ENCODE measurements around the gene TMPRSS9. TPM values are rescaled to one million over a fixed set of nuclear protein-coding genes. Genes with fewer than 3 reads are reported as not detected.

The TMPRSS9 gene
- total and polyA plus RNA-seq, 2 of the 13 experiments (the other 11 are each of a cell fraction or from before 2014, with no cell fraction given), result 2.5 to 5.2 TPM

DNA sequence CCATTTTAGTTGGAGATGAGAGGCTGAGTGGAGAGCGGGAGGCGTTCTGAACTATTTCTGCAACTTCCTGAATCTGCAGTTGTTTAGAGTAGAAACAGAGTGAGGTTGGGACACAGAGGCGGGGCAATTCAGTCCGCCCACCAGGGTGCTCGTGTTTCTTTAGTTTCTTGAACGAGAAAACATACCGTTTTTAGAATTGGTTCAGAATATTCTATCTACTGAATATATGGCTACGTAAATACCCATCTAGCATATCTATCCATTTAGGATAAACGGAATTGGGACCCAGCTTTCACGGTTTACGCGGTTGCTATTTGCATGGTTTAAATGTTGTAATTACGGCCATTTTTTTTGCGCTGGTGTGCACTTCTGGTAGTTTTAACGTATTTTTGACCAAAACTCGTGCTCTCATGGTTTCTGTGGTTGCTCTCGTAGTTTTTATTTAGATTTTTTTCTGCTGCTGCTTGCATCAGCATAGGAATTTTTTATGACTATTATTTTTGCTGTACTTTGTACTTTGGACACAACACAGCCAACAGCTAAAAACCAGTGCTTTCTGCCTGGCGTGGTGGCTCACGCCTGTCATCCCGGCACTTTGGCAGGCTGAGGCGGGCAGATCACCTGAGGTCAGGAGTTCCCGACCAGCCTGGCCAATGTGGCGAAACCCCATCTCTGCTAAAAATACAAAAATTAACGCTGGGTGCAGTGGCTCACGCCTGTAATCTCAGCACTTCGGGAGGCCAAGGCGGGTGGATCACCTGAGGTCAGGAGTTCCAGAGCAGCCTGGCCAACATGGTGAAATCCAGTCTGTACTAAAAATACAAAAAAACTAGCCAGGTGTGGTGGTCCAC is 34.6 kb downstream of the TMPRSS9 start:
- DNase-seq (ENCODE audit: low spot score) (peak; percentile 76), FAIRE-seq (peak; percentile 8), ATAC-seq (peak; percentile 55)
- in situ Hi-C loops (cut with HindIII; ENCODE audit: extremely low pct_ligation_motif_present, low pct_unique_long_range_greater_than_20kb) (no loop called here), intact Hi-C loops (cut with micrococcal nuclease; ENCODE audit: unreplicated experiment) (loop anchor here (1.0 kb wide), 1 partner anchor 9 kb away; no protein-coding TSS in a partner anchor)
- H3K9me3 ChIP-seq (ENCODE audit: low read length), result no peaks in the 10 kb centered on the region
- ChIA-PET POLR2A (interaction anchor here (0.7 to 5.9 kb wide), 15 partner anchors 10 to 226 kb away, joined by 3 to 92 read pairs (median 5); partner anchors contain the start of genes GADD45B, LMNB2 and TIMM13), CTCF (ENCODE audit: low intra/inter-chr PET ratio, low total read pairs) (no interaction called here)
- no peaks in the 10 kb centered on the region for H4K20me1 ChIP-seq (ENCODE audit: insufficient read depth, low read length)
- H3K27ac ChIP-seq (ENCODE audit: extremely low read length, insufficient read depth, low read length), result peak overlapping the region; percentile 85
- peaks cover 0 to 3% of the 10 kb centered on the region in 2 experiments; a peak in 2 of 5 replicates for H3K27me3 ChIP-seq (ENCODE audit: control insufficient read depth in 1 of 2, insufficient read depth in 2 of 2, low read length in 2 of 2)
- peak overlapping the region; percentile 85 for H3K4me2 ChIP-seq (ENCODE audit: low read depth, low read length)
- no peaks in the 10 kb centered on the region for H3K79me2 ChIP-seq (ENCODE audit: insufficient read depth, low read length)
- no TSS peak for BruUV-seq (replicated peaks)
- WGBS (ENCODE audit: low lambda C conversion rate), result 10% methylated on average over 27 of the region's 27 CpGs
- no peaks in the 10 kb centered on the region for H3K36me3 ChIP-seq (replicated peaks in 1 of 2; ENCODE audit: control insufficient read depth in 1 of 2, insufficient read depth in 2 of 2, low read length in 2 of 2)
- peak overlapping the region; percentile 57 for H3K9ac ChIP-seq (ENCODE audit: insufficient read depth, low read depth, low read length)
- peak overlapping the region; percentile 37 to 66 (median 42); a peak in 5 of 6 replicates for H3K4me3 ChIP-seq (replicated peaks in 1 of 3; ENCODE audit: insufficient read depth in 1 of 3, low read depth in 2 of 3, low read length in 3 of 3)
- no peak overlapping the region for H2AFZ ChIP-seq (ENCODE audit: low read length)
- peaks cover 46% of the 10 kb centered on the region for H3K4me1 ChIP-seq (ENCODE audit: insufficient read depth, low read length)
- TF ChIP-seq, protein P1, sequence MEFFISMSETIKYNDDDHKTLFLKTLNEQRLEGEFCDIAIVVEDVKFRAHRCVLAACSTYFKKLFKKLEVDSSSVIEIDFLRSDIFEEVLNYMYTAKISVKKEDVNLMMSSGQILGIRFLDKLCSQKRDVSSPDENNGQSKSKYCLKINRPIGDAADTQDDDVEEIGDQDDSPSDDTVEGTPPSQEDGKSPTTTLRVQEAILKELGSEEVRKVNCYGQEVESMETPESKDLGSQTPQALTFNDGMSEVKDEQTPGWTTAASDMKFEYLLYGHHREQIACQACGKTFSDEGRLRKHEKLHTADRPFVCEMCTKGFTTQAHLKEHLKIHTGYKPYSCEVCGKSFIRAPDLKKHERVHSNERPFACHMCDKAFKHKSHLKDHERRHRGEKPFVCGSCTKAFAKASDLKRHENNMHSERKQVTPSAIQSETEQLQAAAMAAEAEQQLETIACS (CRISPR knock-in tag; IDR thresholded peaks at IDR 0.05), result no peak
- TF ChIP-seq, protein P2, sequence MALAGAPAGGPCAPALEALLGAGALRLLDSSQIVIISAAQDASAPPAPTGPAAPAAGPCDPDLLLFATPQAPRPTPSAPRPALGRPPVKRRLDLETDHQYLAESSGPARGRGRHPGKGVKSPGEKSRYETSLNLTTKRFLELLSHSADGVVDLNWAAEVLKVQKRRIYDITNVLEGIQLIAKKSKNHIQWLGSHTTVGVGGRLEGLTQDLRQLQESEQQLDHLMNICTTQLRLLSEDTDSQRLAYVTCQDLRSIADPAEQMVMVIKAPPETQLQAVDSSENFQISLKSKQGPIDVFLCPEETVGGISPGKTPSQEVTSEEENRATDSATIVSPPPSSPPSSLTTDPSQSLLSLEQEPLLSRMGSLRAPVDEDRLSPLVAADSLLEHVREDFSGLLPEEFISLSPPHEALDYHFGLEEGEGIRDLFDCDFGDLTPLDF (CRISPR knock-in tag; IDR thresholded peaks at IDR 0.05), result no peak
- TF ChIP-seq ZSCAN31 (CRISPR knock-in tag; IDR thresholded peaks at IDR 0.05; ENCODE audit: low read depth) (no peak), ZNF782 (CRISPR knock-in tag; IDR thresholded peaks at IDR 0.05; ENCODE audit: borderline replicate concordance) (no peak), NCOA1 (CRISPR knock-in tag; IDR thresholded peaks at IDR 0.05) (no peak), FOXM1 (CRISPR knock-in tag; IDR thresholded peaks at IDR 0.05) (no peak), ZNF788 (CRISPR knock-in tag; IDR thresholded peaks at IDR 0.05; ENCODE audit: borderline replicate concordance) (no peak), ZZZ3 (CRISPR knock-in tag; IDR thresholded peaks at IDR 0.05; ENCODE audit: borderline replicate concordance) (no peak), JDP2 (CRISPR knock-in tag; IDR thresholded peaks at IDR 0.05; ENCODE audit: borderline replicate concordance) (no peak), ETV5 (CRISPR knock-in tag; IDR thresholded peaks at IDR 0.05; ENCODE audit: borderline replicate concordance) (peak; percentile 13; the same call in 1 of the 2 replicates), KLF15 (CRISPR knock-in tag; IDR thresholded peaks at IDR 0.05; ENCODE audit: borderline replicate concordance) (no peak), ZNF441 (CRISPR knock-in tag; IDR thresholded peaks at IDR 0.05; ENCODE audit: borderline replicate concordance) (no peak)
- TF ChIP-seq, protein P3, sequence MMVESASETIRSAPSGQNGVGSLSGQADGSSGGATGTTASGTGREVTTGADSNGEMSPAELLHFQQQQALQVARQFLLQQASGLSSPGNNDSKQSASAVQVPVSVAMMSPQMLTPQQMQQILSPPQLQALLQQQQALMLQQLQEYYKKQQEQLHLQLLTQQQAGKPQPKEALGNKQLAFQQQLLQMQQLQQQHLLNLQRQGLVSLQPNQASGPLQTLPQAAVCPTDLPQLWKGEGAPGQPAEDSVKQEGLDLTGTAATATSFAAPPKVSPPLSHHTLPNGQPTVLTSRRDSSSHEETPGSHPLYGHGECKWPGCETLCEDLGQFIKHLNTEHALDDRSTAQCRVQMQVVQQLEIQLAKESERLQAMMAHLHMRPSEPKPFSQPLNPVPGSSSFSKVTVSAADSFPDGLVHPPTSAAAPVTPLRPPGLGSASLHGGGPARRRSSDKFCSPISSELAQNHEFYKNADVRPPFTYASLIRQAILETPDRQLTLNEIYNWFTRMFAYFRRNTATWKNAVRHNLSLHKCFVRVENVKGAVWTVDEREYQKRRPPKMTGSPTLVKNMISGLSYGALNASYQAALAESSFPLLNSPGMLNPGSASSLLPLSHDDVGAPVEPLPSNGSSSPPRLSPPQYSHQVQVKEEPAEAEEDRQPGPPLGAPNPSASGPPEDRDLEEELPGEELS (CRISPR knock-in tag; IDR thresholded peaks at IDR 0.05), result no peak
- TF ChIP-seq, protein P4, sequence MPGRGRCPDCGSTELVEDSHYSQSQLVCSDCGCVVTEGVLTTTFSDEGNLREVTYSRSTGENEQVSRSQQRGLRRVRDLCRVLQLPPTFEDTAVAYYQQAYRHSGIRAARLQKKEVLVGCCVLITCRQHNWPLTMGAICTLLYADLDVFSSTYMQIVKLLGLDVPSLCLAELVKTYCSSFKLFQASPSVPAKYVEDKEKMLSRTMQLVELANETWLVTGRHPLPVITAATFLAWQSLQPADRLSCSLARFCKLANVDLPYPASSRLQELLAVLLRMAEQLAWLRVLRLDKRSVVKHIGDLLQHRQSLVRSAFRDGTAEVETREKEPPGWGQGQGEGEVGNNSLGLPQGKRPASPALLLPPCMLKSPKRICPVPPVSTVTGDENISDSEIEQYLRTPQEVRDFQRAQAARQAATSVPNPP (CRISPR knock-in tag; IDR thresholded peaks at IDR 0.05), result no peak
- TF ChIP-seq, protein P5, sequence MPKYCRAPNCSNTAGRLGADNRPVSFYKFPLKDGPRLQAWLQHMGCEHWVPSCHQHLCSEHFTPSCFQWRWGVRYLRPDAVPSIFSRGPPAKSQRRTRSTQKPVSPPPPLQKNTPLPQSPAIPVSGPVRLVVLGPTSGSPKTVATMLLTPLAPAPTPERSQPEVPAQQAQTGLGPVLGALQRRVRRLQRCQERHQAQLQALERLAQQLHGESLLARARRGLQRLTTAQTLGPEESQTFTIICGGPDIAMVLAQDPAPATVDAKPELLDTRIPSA (CRISPR knock-in tag; IDR thresholded peaks at IDR 0.05; ENCODE audit: borderline replicate concordance), result no peak
